ENCODE measurements around the gene CD101. TPM values are rescaled to one million over a fixed set of nuclear protein-coding genes. Genes with fewer than 3 reads are reported as not detected.

The CD101 gene
- polyA plus RNA-seq, 1 experiment = 0.02 TPM

DNA sequence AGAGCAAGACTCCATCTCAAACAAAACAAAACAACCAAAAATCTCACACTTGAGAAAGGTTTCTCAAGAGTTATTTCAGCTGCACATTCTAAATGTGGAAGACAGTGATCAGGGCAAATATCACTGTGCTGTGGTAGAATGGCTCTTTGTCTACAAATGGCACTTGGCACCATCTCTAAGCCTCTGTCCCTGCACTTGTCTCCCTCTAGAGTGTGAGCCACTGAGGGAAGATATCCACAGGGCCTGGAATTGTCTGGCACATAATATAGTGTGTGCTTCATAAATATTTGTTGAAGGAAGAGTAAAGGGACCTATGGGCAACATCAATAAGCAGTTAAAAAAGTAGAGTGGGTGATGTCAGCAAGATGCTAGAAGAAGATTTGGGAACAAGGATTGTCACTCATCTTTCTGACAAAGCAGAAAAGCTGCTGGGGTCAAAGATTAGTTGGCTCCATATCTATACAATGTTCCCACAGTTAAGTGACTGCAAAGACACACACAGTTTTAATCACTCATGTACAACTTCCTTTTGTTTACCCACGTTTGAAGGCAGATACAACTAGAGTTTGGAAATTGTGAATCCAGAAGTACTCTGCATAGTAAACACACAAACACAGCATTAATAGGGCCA lies 19.1 kb downstream of the CD101 start:
- ChIA-PET POLR2A (no interaction called here), CTCF (no interaction called here)
- DNase-seq (ENCODE audit: low read depth, low spot score) = no peak
- H3K27me3 ChIP-seq (ENCODE audit: control insufficient read depth, insufficient read depth, low read length) = no peaks in the 10 kb centered on the region
- TF ChIP-seq, protein P1, sequence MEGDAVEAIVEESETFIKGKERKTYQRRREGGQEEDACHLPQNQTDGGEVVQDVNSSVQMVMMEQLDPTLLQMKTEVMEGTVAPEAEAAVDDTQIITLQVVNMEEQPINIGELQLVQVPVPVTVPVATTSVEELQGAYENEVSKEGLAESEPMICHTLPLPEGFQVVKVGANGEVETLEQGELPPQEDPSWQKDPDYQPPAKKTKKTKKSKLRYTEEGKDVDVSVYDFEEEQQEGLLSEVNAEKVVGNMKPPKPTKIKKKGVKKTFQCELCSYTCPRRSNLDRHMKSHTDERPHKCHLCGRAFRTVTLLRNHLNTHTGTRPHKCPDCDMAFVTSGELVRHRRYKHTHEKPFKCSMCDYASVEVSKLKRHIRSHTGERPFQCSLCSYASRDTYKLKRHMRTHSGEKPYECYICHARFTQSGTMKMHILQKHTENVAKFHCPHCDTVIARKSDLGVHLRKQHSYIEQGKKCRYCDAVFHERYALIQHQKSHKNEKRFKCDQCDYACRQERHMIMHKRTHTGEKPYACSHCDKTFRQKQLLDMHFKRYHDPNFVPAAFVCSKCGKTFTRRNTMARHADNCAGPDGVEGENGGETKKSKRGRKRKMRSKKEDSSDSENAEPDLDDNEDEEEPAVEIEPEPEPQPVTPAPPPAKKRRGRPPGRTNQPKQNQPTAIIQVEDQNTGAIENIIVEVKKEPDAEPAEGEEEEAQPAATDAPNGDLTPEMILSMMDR (IDR thresholded peaks at IDR 0.05; ENCODE audit: low read depth, low read length) = no peak
- H3K4me3 ChIP-seq (ENCODE audit: low read depth, low read length) = no peak overlapping the region
- no peak overlapping the region for H3K27ac ChIP-seq (ENCODE audit: low read depth, low read length)
- no peaks in the 10 kb centered on the region for H3K9me3 ChIP-seq (ENCODE audit: control insufficient read depth, insufficient read depth, low read length)

DNA sequence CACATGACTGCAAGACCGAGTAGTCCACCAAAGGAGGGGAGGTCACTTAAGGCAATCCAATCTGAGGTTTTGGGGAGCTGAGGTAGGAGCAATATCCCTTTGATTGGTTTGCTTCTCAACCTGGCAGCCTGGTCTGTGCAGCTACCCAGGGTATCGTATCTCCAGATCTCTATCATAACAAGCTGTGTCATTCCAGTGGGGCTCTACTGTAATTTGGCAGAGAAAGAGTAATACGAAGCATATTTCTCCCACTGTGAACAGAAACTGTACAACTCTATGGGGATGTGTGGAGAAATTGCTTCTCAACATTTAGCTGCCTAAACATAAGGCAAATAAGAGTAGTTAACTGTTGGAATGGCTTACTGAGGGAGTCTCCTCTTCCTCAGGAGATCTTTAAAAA lies 20.6 kb downstream of the CD101 start:
- CTCF ChIA-PET = no interaction called here
- no peaks in the 10 kb centered on the region for H3K27me3 ChIP-seq (ENCODE audit: control insufficient read depth, insufficient read depth, low read length)
- DNase-seq (ENCODE audit: low read depth, low spot score) = no peak
- POLR2A ChIA-PET = no interaction called here
- H3K4me3 ChIP-seq (ENCODE audit: low read depth, low read length) = no peak overlapping the region
- no peaks in the 10 kb centered on the region for H3K9me3 ChIP-seq (ENCODE audit: control insufficient read depth, insufficient read depth, low read length)
- no peak overlapping the region for H3K27ac ChIP-seq (ENCODE audit: low read depth, low read length)
- TF ChIP-seq, protein P1 (IDR thresholded peaks at IDR 0.05; ENCODE audit: low read depth, low read length) = no peak

DNA sequence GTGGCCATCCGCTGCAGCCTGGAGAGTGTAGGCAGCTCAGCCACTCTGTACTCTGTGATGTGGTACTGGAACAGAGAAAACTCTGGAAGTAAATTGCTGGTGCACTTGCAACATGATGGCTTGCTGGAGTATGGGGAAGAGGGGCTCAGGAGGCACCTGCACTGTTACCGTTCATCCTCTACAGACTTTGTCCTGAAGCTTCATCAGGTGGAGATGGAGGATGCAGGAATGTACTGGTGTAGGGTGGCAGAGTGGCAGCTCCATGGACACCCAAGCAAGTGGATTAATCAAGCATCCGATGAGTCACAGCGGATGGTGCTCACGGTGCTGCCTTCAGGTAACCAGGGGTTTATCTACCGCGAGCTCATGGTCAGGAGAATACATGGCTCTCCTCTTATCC lies 24.0 kb downstream of the CD101 start:
- POLR2A ChIA-PET = no interaction called here
- no peak for DNase-seq (ENCODE audit: low read depth, low spot score)
- no peak overlapping the region for H3K27ac ChIP-seq (ENCODE audit: low read depth, low read length)
- H3K9me3 ChIP-seq (ENCODE audit: control insufficient read depth, insufficient read depth, low read length) = no peaks in the 10 kb centered on the region
- peaks cover 3% of the 10 kb centered on the region for H3K27me3 ChIP-seq (ENCODE audit: control insufficient read depth, insufficient read depth, low read length)
- TF ChIP-seq, protein P1 (IDR thresholded peaks at IDR 0.05; ENCODE audit: low read depth, low read length) = no peak
- CTCF ChIA-PET = no interaction called here
- no peak overlapping the region for H3K4me3 ChIP-seq (ENCODE audit: low read depth, low read length)

DNA sequence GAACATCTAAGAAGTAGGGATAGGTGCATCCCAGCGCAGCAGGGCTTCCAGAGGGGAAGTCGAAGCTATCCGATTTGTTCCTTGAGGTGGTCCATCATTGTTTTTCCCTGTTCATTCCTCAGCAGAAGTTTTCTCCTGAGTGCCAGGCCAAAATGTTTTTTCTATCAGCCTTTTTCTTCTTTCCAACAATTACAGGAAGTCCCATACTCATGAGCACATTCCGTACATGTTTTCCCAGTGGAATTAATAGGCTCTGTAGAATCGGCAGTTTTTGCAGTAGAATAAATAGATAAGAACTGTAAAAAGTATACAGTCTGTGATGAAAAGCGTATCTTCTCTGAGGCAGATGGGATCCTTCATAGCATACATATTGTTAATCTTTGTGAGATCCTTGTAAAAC lies 24.8 kb downstream of the CD101 start:
- H3K4me3 ChIP-seq (ENCODE audit: low read depth, low read length) = no peak overlapping the region
- peaks cover 3% of the 10 kb centered on the region for H3K27me3 ChIP-seq (ENCODE audit: control insufficient read depth, insufficient read depth, low read length)
- POLR2A ChIA-PET = no interaction called here
- no peaks in the 10 kb centered on the region for H3K9me3 ChIP-seq (ENCODE audit: control insufficient read depth, insufficient read depth, low read length)
- CTCF ChIA-PET = no interaction called here
- no peak overlapping the region for H3K27ac ChIP-seq (ENCODE audit: low read depth, low read length)
- DNase-seq (ENCODE audit: low read depth, low spot score) = no peak
- TF ChIP-seq, protein P1 (IDR thresholded peaks at IDR 0.05; ENCODE audit: low read depth, low read length) = no peak

DNA sequence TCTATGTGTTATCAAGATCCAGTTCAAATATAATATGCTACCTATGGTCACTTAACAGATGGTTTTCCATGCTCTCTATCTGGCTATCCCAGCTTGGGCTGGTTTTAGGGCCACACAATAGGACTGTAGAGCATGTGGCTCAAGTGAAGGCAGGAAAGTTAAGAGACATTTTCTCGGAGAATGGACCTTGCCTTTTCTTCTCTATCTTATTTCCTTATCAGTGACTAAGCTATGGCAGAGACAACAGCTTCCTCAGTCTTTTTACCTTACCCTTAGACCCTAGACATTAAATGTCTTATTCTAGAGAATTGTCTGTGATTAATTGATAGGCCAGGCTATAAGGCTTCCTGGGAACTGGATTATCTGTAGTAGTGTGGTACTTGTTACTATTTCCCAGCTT lies 28.1 kb downstream of the CD101 start:
- H3K27me3 ChIP-seq (ENCODE audit: control insufficient read depth, insufficient read depth, low read length) = peaks cover 3% of the 10 kb centered on the region
- POLR2A ChIA-PET = no interaction called here
- no peak overlapping the region for H3K27ac ChIP-seq (ENCODE audit: low read depth, low read length)
- no peak overlapping the region for H3K4me3 ChIP-seq (ENCODE audit: low read depth, low read length)
- no peaks in the 10 kb centered on the region for H3K9me3 ChIP-seq (ENCODE audit: control insufficient read depth, insufficient read depth, low read length)
- TF ChIP-seq, protein P1 (IDR thresholded peaks at IDR 0.05; ENCODE audit: low read depth, low read length) = no peak
- CTCF ChIA-PET = no interaction called here
- no peak for DNase-seq (ENCODE audit: low read depth, low spot score)
